Activated CD4-positive, alpha-beta T cell treated with anti-CD3 and anti-CD28 coated beads, Interleukin-2, amount 10 ng/mL, durations not matched to agents 7 days and 5 days (primary cell): ENCODE measurements around the gene TMBIM4. TPM values are rescaled to one million over a fixed set of nuclear protein-coding genes. Genes with fewer than 3 reads are reported as not detected.

ENCODE experiments used
- CTCF ChIA-PET: fragments of 350-600 bp; sonication (Branson Sonifier 250); formaldehyde crosslinking; loops from one replicate; lab custom pipeline; 2021; ENCODE audit warnings: antibody characterized with exemption; lab: Charles Lee
- POLR2A ChIA-PET: fragments of 350-600 bp; sonication (Branson Sonifier 250); formaldehyde crosslinking; loops from one replicate; lab custom pipeline; 2021; ENCODE audit warnings: antibody characterized with exemption; lab: Charles Lee
- DNase-seq: peaks from one replicate; pipeline ENCODE4 v3.0.0-alpha.2; 2020
- H3K27ac Mint-ChIP-seq: one replicate; pipeline ENCODE4 v1.8.0; 2021; ENCODE audit warnings: mild to moderate bottlenecking, moderate library complexity, mixed read lengths
- H3K27me3 Mint-ChIP-seq: one replicate; pipeline ENCODE4 v1.8.0; 2021; ENCODE audit warnings: mixed read lengths
- H3K36me3 Mint-ChIP-seq: one replicate; pipeline ENCODE4 v1.8.0; 2021; ENCODE audit warnings: low read depth, mixed read lengths
- H3K4me1 Mint-ChIP-seq: one replicate; pipeline ENCODE4 v1.8.0; 2021; ENCODE audit warnings: mixed read lengths
- H3K4me3 Mint-ChIP-seq: one replicate; pipeline ENCODE4 v1.8.0; 2021; ENCODE audit warnings: mild to moderate bottlenecking, moderate library complexity, mixed read lengths
- H3K9me3 Mint-ChIP-seq: one replicate; pipeline ENCODE4 v1.8.0; 2021; ENCODE audit warnings: mixed read lengths
- total RNA-seq, 2 experiments: library from RNA; stranded (reverse); gene quantifications; one replicate each; pipeline ENCODE4 v1.2.3, GENCODE V29; 2021

TMBIM4 gene
- total RNA-seq, 2 experiments from 2014 or later = 65.7 to 83.5 TPM

GRCh38 chr12:66103016-66103913, 66.5 kb downstream of the TMBIM4 start:
- H3K27me3 Mint-ChIP-seq = peaks cover 37% of the 10 kb centered on the region
- no peak for DNase-seq
- POLR2A ChIA-PET = no interaction called here
- H3K4me1 Mint-ChIP-seq = peaks cover 4% of the 10 kb centered on the region
- H3K4me3 Mint-ChIP-seq = no peak overlapping the region
- H3K27ac Mint-ChIP-seq = no peak overlapping the region
- H3K9me3 Mint-ChIP-seq = no peaks in the 10 kb centered on the region
- H3K36me3 Mint-ChIP-seq = no peaks in the 10 kb centered on the region
- CTCF ChIA-PET = interaction anchor here (0.7 kb wide), 1 partner anchor 18 kb away, joined by 3 read pairs; no protein-coding TSS in a partner anchor

- Mint-ChIP-seq H3K4me3 (no peak overlapping the region), H3K9me3 (no peaks in the 10 kb centered on the region), H3K27me3 (peaks cover 27% of the 10 kb centered on the region), H3K4me1 (no peaks in the 10 kb centered on the region), H3K36me3 (no peaks in the 10 kb centered on the region), H3K27ac (no peak overlapping the region)
- ChIA-PET CTCF (no interaction called here), POLR2A (no interaction called here)
- DNase-seq = no peak
These were observed 77.1 kb downstream of the TMBIM4 start for GRCh38 chr12:66092559-66093269.

- ChIA-PET CTCF (no interaction called here), POLR2A (no interaction called here)
- no peaks in the 10 kb centered on the region for H3K36me3 Mint-ChIP-seq
- H3K4me3 Mint-ChIP-seq = no peak overlapping the region
- DNase-seq = no peak
- H3K9me3 Mint-ChIP-seq = no peaks in the 10 kb centered on the region
- no peaks in the 10 kb centered on the region for H3K4me1 Mint-ChIP-seq
- no peak overlapping the region for H3K27ac Mint-ChIP-seq
- H3K27me3 Mint-ChIP-seq = peaks cover 28% of the 10 kb centered on the region
These were observed 79.6 kb downstream of the TMBIM4 start for GRCh38 chr12:66090157-66090556.

GRCh38 chr12:66087365-66087943, 82.3 kb downstream of the TMBIM4 start:
- ChIA-PET CTCF (no interaction called here), POLR2A (interaction anchor here (0.6 kb wide), 1 partner anchor 233 kb away, joined by 3 read pairs; no protein-coding TSS in a partner anchor)
- no peak overlapping the region for H3K27ac Mint-ChIP-seq
- peaks cover 16% of the 10 kb centered on the region for H3K27me3 Mint-ChIP-seq
- no peaks in the 10 kb centered on the region for H3K36me3 Mint-ChIP-seq
- H3K4me1 Mint-ChIP-seq = no peaks in the 10 kb centered on the region
- H3K4me3 Mint-ChIP-seq = no peak overlapping the region
- H3K9me3 Mint-ChIP-seq = no peaks in the 10 kb centered on the region
- DNase-seq = peak; percentile 57

- ChIA-PET POLR2A (no interaction called here), CTCF (interaction anchor here (0.6 kb wide), 1 partner anchor 18 kb away, joined by 3 read pairs; no protein-coding TSS in a partner anchor)
- DNase-seq = no peak
- Mint-ChIP-seq H3K27ac (no peak overlapping the region), H3K9me3 (no peaks in the 10 kb centered on the region), H3K4me3 (no peak overlapping the region), H3K27me3 (peaks cover 17% of the 10 kb centered on the region), H3K36me3 (no peaks in the 10 kb centered on the region), H3K4me1 (no peaks in the 10 kb centered on the region)
These were observed 83.8 kb downstream of the TMBIM4 start for GRCh38 chr12:66085998-66086397.

Other genes with a start within 250 kb of the TMBIM4 start
- 10 to 100 TPM; 33.3 to 38.6 TPM for gene LLPH, start 39.2 kb downstream of the TMBIM4 start, total RNA-seq
- gene IRAK3, start 19.2 kb upstream of the TMBIM4 start, total RNA-seq = under 1 TPM; 0.77 to 0.89 TPM
- gene HELB, start 132.5 kb upstream of the TMBIM4 start, total RNA-seq = 10 to 100 TPM; 42.3 to 43.3 TPM